GM12878 (cell line): ENCODE data around the gene TM7SF2. TPM values are rescaled to one million over a fixed set of nuclear protein-coding genes. Genes with fewer than 3 reads are reported as not detected.

ENCODE experiments used
- E2F8 ChIP-seq: fragments of 450-650 bp; IDR thresholded peaks from 2 replicates; pipeline ENCODE4 v1.6.1; 2018; ENCODE audit warnings: mild to moderate bottlenecking, low read depth, moderate library complexity; ENCODE audit not compliant: partially characterized antibody
- NBN ChIP-seq: fragments of 450-650 bp; IDR thresholded peaks from 2 replicates; pipeline ENCODE4 v1.6.1; 2016
- PAX8 ChIP-seq: fragments of 450-650 bp; IDR thresholded peaks from 2 replicates; pipeline ENCODE4 v1.6.1; 2017; ENCODE audit warnings: mild to moderate bottlenecking, moderate library complexity
- ZBTB4 ChIP-seq: fragments of 450-650 bp; formaldehyde crosslinking; IDR thresholded peaks from 2 replicates; pipeline ENCODE4 v1.4.0; 2022; ENCODE audit warnings: mild to moderate bottlenecking, moderate library complexity
- ZNF217 ChIP-seq: fragments of 450-650 bp; IDR thresholded peaks from 2 replicates; pipeline ENCODE4 v1.6.1; 2017; ENCODE audit warnings: antibody characterized with exemption, mild to moderate bottlenecking
- polyA plus RNA-seq, 11 experiments: library from polyadenylated mRNA; depleted of rRNA in 4 of 11; unstranded in 6 of 11; stranded (reverse) in 5 of 11; fragments of >200 nt; fragmentation: Nextera tagmentation in 4 of 11; fragmentation: Illumina TruSeq in 1 of 11; extraction: Ambion mirVana in 4 of 11; extraction: Trizol in 1 of 11; gene quantifications; 1 replicate in 1 of 11; 2 replicates in 10 of 11; pipeline versions ENCODE4 v1.2.1 to v1.2.3, GENCODE V29; 2011 to 2016; ENCODE audit warnings: inconsistent platforms in 2 of 11, missing spikeins in 2 of 11, low read depth in 1 of 11
- total RNA-seq, 4 experiments: library from RNA; depleted of rRNA in 3 of 4; stranded (reverse); fragments of >200 nt in 3 of 4; fragmentation: Illumina TruSeq in 1 of 4; extraction: Trizol in 1 of 4; gene quantifications; 2 replicates each; pipeline versions ENCODE4 v1.2.1 to v1.2.3, GENCODE V29; 2013 to 2021

Gene TM7SF2
- total and polyA plus RNA-seq, 10 of the 15 experiments (the other 5 are each of a cell fraction or from before 2014, with no cell fraction given): 0.52 to 57.7 (median 20.7) TPM

GRCh38 chr11:65083834-65084597 lies 27.7 kb upstream of the TM7SF2 start, which contains the start of the genes CDCA5 and ZFPL1 (continued):
- no peak for TF ChIP-seq ZBTB4
- TF ChIP-seq NBN: peak; percentile 92
- TF ChIP-seq ZNF217: no peak
- TF ChIP-seq PAX8: no peak
- peak; percentile 94 for TF ChIP-seq E2F8
